ACHN (cell line): Measurements from ENCODE around the gene SPON2.

Experiments
- DNase-seq: peaks from one replicate; pipeline ENCODE4 v3.0.0-alpha.2; 2015
- in situ Hi-C: cut with HindIII; loops from 2 replicates; pipeline ENCODE4 v1.10.0; 2017; ENCODE audit warnings: low sequenced_read_pairs, low pct_ligation_motif_present, low pct_unique_long_range_greater_than_20kb

SPON2 gene

DNA sequence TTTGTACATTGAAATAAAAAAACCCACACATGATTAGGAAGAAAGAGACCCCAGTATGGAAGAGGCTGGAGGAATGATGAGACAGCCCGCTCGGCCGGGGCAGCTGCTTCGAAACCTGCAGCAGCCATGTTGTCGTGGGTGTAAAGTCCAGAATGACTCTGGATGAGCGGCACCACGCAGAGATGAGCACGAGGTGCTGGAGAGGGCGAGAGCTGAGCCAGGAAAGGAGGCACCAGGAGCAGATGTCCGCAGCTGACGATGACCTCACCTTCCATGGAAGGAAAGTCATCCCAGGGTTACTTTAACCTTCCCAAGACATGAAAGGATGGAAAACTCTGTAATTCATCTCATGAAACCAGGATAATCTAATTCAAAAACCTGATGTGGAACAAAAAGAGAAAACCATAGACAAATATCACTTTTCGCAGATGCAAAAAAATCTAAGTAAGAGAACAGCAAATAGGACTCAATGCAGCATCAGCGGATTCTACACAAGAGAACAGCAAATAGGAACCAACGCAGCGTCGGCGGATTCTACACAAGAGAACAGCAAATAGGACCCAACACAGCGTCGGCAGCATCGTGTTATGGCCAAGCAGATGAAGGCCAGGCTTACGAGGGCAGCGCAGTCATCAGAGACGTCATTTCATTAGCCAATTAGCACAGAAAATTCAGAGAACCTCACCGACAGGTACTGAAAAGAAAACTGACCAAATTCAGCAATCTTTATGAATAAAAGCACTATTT is 25.9 kb upstream of the SPON2 start:
- in situ Hi-C loops = no loop called here
- DNase-seq = peak; percentile 14

- DNase-seq = no peak
- in situ Hi-C loops = no loop called here
These were observed 24.2 kb upstream of the SPON2 start for GRCh38 chr4:1196421-1197183.

DNA sequence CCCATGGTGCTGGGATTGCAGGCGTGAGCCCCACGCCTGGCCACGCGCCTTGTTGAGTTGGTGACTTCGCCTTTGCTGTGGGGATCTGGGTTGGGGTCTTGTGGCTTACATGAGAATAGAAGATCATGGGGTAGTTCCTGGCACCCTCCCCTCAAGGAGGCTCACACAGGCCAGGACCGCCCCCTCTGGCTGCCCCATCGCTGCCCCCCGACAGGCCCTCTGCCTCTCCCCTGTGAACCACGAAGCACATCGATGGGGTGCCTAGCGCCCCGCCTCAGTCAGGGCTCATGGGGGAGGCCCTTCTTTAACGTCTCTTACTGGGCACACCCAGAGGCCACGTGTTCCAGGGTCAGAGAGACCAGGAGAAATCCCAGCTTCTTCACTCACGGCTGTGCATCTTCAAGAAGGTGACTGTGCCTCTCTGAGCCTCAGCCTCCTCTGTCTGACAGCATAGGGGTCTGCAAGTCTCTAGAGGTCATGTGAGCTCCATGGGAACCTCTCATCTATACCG is 23.6 kb upstream of the SPON2 start:
- in situ Hi-C loops = no loop called here

DNA sequence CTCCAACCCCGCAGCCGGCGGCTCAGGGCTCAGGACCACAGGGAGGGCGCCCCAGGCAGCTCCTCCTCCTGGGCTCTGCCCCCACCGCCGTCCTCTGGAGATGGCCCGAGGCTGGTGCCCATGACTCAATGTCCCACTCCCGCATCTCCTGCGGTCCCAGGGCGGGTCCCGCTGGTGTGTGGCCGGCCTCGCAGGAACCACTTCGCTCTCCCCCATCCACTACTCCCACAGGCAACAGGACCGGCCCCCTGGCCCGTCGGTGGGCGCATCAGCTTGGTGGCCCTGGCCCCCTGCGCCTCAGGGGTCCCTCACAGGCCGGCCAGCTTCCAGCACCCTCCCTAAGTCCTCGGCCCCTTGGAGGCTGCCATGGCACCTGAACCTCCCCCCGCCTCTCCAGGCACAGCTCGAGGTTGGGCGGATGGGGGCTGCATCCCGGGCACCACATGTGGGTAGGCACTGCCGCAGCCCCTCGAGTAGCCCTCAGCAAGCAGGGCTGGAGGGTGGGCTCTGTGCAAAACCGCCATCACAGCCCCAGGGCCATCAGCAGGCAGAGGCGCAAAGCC is 22.8 kb upstream of the SPON2 start:
- DNase-seq = no peak
- in situ Hi-C loops = no loop called here

More for the DNA sequence above, 23.6 kb upstream of the SPON2 start:
- DNase-seq = no peak

GRCh38 chr4:1194010-1194900 is 21.9 kb upstream of the SPON2 start:
- in situ Hi-C loops = no loop called here
- DNase-seq = no peak

DNA sequence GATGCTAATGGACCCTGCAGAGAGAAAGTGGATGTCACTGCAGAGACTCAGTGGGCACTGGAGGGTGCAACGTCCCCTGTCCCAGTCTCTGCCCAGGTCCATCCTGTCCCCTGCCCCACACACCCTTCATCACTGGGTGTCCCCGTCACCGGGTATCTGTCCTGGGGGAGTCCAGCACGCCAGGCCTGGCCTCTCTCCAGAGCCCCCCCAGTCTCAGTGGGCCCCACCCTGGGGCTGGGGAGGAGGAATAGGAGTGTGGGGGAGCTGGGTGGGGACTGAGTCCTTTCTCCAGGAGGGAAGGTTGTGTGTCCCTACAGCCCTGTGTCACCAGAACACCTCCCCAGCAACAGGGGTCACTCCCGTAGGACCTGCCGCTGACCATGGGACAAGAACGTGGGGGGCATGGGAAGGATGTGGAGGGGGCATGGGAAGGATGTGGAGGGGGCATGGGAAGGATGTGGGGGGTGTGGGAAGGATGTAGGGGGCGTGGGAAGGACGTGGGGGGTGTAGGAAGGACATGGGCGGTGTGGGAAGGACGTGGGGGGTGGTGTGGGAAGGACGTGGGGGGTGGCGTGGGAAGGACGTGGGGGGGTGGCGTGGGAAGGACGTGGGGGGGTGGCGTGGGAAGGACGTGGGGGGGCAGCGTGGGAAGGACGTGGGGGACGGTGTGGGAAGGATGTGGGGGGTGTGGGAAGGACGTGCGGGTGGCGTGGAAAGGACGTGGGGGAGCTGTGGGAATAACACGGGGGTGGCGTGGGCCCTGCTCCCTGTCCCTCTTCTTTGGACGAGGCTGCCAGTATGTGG is 21.0 kb upstream of the SPON2 start:
- no peak for DNase-seq
- in situ Hi-C loops = no loop called here

- in situ Hi-C loops = no loop called here
- DNase-seq = no peak
These were observed 20.3 kb upstream of the SPON2 start for GRCh38 chr4:1192493-1193205.

- peak; percentile 89 for DNase-seq
- in situ Hi-C loops = no loop called here
These were observed 19.7 kb upstream of the SPON2 start for GRCh38 chr4:1192091-1192492.

DNA sequence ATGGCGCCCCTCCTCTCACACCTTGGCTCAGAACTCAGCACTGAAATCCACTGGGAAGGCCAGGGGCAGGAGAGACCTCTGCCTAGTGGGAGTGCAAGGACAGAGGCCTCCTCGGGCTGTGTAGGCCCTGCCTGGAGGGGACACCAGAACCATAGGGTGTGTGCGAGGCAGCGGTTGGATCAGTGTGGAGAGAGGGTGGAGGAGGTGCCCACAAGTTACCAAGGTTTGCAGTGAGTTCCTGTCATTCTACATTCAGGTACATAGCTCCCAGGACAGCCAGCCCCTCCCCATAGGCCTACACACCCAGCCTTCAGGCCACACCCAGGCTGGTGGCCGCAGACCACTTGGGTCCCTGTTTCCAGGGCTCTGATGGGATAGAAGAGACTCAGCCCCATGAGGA is 19.2 kb upstream of the SPON2 start:
- in situ Hi-C loops = no loop called here
- no peak for DNase-seq

GRCh38 chr4:1187182-1187581 is 14.8 kb upstream of the SPON2 start:
- DNase-seq = no peak

GRCh38 chr4:1183985-1184773 is 11.8 kb upstream of the SPON2 start:
- DNase-seq = no peak
- in situ Hi-C loops = no loop called here

More at GRCh38 chr4:1187182-1187581, 14.8 kb upstream of the SPON2 start:
- in situ Hi-C loops = no loop called here

GRCh38 chr4:1182313-1182712 is 9.9 kb upstream of the SPON2 start:
- in situ Hi-C loops = no loop called here

GRCh38 chr4:1180663-1181062 is 8.3 kb upstream of the SPON2 start:
- DNase-seq = no peak

More at GRCh38 chr4:1182313-1182712, 9.9 kb upstream of the SPON2 start:
- no peak for DNase-seq

GRCh38 chr4:1179976-1180375 is 7.6 kb upstream of the SPON2 start:
- in situ Hi-C loops = no loop called here
- DNase-seq = no peak

More at GRCh38 chr4:1180663-1181062, 8.3 kb upstream of the SPON2 start:
- in situ Hi-C loops = no loop called here

- in situ Hi-C loops = no loop called here
- no peak for DNase-seq
These were observed 6.7 kb upstream of the SPON2 start for GRCh38 chr4:1179089-1179441.

DNA sequence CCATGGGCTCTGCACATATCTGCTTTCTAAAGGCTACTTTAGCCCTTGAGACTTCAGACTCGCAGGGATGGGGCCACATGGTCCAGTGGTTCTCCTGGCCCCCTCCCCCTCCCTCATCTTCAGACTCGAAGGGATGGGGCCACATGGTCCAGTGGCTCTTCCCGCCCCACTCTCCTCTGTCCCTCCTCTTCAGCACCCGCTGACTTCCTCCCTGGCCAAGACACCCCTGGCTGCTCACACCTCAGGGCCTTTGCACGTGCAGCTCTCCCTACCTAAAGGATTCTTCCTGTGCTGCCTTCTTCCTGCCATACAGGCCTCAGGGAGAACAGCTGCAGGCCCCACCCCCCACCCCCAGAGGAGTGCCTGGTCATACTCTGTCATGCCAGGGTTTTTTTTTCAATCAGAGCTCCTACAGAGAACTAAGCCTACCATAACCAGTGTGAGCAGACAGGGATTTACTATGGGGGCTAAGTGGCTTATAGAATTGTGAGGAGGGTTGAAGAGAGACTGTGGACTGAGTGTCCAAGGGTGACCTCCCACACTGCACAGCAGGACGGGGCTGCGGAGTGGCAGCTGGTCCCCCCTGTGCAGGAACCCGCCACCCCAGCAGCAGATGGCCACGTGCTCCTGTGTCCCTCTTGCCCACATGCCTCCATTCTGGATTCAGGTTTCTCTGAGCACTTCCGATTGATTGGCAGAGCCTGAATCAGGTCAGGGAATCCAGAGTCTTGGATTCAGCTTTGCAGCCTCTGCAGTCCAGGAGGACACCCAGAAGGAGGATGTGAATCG is 6.1 kb upstream of the SPON2 start:
- DNase-seq = no peak
- in situ Hi-C loops = no loop called here
